ENCODE measurements around the gene POU5F1.

Gene POU5F1

DNA sequence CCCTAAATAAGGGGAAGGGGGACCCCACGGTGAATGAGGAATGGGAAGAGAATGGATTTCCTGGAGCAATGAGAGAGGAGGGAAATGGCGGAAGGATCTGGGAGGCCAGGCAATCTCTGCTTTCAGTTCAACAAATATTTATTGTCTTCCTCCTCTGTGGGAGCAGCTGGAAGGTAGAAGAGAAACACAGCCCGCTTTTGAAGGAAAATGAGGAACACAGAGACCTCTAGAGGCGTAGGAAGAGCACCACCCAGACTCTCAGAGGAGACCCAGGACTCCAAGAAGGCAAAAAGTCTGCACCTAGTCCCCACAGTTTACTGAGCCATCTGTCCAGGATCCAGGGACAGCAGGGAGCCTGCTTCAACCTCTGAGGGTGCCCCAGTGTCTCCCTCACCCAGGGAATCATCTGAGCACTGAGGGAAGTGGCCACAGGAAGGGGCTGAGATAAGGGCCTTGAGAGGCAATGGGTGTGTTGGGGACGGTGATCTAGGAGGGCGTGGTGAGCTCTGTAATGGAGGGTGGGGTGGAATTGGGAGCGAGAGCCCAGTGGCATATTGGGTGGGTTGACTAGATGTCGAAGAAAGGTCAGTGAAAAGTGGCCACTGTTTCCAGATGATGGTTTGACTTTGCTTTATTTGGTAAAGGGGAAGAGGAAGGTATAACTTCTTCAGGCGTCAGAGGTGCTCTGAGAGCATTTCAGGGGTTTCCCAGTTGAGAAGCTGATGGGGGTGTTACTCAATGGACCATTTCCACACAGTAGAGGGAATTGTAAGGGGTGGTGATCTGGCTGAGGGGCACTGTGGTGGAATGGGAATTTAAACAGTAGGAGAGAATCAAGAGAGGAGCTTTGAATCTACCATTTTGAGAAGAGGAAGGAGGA, 55.3 kb downstream of the POU5F1 start:
- no peak for DNase-seq (ENCODE audit: low spot score)

- DNase-seq (ENCODE audit: low spot score), result peak; percentile 42
Observed at GRCh38 chr6:31114541-31114878, 56.0 kb downstream of the POU5F1 start, which contains the start of gene PSORS1C1. Gene PSORS1C1, plus strand, starts transcription at chr6:31114800. Its CDS starts 14,833 bp downstream, at chr6:31129633.

Data from kidney capillary endothelial cell (primary cell).